T47D (cell line): ENCODE measurements around the gene SLC12A4.

ENCODE experiments used
- DNase-seq, 2 experiments: peaks; one replicate each; pipeline versions ENCODE4 v3.0.0 to v3.0.0-alpha.2; 2011 to 2012; ENCODE audit warnings: low read depth in 1 of 2, low spot score in 1 of 2
- JUND ChIP-seq: IDR thresholded peaks from 2 replicates; pipeline ENCODE4 v1.6.1; 2012; ENCODE audit warnings: low read depth
- in situ Hi-C: cut with HindIII; loops from 2 replicates; pipeline ENCODE4 v1.10.0; 2016; ENCODE audit warnings: low sequenced_read_pairs, low pct_unique_long_range_greater_than_20kb

SLC12A4 gene

DNA sequence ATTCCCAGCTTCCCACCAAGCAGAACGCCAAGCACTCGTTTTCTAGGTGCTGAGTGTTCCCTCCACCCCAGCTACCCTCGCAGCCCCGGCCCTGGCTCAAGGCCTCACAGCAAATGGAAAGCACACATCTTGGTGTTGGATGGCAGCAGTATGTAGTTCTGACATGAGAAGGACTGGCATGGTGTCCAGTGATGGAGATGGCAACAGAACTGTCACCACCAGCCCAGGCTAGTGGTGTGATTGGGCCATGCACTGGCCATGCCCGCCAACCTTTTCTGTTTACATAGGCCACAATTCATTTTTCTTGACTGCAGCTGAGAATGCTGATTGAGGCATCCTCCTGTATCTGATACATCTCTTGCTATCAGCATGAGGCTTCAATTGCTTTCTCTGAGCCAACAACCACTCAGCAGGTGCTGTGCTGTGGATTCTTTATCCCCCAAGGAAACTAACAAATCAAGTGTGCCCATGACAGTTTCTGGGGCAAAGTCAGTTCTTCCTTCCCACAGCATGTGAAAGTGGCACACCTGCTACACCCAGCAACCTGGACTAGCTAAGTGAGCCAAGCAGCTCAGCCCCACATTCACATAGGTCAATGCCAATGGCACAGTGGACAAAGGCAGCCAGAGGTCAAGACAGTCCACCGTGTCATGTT lies 3.8 kb downstream of the SLC12A4 start:
- no peak for DNase-seq
- no peak for TF ChIP-seq JUND
- in situ Hi-C loops, result no loop called here

GRCh38 chr16:67963662-67964321 lies 4.6 kb downstream of the SLC12A4 start:
- TF ChIP-seq JUND, result no peak
- in situ Hi-C loops, result no loop called here
- DNase-seq, result no peak

DNA sequence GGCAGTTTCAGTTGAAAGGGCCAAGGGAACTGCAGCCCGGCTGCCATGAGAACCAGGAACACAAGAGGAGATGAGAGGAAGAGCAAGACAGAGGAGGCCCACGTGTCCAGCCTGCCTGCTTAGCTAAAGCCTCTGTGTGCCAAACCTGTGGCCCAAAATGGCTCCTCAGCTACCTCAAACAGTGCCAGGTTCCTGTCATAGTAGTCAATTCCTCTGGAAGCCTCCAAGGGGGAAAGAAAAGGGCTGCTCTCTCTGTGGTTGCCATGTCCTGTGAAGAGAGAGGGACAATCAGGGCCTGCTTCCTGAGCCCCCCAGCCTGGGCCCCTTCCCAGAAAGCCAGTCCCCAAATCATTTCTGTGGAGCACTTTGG lies 5.2 kb downstream of the SLC12A4 start:
- DNase-seq, result no peak
- in situ Hi-C loops, result no loop called here
- TF ChIP-seq JUND, result no peak

DNA sequence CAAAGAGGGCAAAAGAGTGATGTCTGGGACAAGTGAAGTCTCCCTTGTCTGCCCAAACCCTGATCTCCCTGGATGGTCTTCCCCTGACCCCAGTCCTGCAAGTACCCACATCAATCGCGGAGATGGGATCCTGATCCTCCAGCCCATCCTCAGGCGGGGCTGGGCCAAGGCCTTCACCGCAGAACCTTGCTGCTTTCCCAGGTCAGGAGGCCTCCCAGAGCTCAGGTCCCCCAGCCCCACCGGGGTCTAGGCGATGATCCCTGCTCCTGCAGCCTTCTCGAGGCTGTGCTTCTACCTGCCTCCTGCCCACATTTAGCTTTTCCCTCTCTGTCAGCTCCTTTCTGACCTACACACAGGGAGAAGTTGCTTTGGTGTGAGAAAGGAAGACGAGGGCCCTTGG lies 6.3 kb downstream of the SLC12A4 start:
- TF ChIP-seq JUND, result no peak
- in situ Hi-C loops, result no loop called here
- no peak for DNase-seq

DNA sequence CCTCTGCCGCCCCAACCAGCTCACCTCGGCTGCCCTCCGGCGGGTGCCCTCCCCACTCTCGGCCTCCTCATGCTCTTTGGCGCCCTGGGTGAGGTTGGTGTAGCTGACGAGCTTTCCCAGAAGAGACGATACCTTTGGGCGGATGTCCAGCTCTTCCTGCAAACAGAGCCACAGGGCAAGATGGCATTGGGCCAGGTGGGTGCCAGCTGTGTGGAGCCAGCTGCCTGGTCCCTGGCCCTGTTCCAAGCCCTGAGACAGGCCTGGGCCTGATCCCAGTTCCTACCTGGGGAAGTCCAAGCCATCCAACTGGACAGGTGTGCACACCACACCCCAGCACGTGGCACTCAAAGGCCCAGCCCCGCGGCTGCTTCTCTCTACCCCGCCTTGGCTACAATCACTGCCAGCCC lies 6.9 kb downstream of the SLC12A4 start:
- in situ Hi-C loops, result no loop called here
- TF ChIP-seq JUND, result no peak
- DNase-seq, result peak in 1 of 2 experiments; percentile 82

- in situ Hi-C loops, result no loop called here
- DNase-seq, result no peak
- no peak for TF ChIP-seq JUND
Measured at GRCh38 chr16:67959536-67960329, 8.7 kb downstream of the SLC12A4 start.

DNA sequence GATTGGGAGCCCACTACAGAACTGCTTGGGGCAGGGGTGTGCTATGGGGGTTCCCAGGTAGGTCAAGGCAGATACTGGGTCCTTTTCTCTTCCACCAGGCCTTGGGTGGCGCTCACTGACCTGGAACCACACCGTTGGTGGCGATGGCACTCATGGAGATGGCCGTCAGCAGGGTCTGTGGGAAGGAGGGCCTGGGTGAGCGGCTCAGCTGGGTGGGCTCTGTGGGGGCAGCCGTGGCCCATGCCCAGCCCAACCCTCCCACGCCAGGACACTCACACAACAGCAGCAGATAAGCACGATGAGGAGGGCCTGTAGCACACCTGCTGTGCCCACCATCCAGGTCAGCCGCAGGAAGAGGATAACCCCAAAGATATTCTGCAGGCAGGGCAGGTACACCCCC lies 10.8 kb downstream of the SLC12A4 start:
- TF ChIP-seq JUND, result no peak
- no peak for DNase-seq
- in situ Hi-C loops, result no loop called here

- TF ChIP-seq JUND, result no peak
- in situ Hi-C loops, result no loop called here
Measured at GRCh38 chr16:67954421-67955196, 13.8 kb downstream of the SLC12A4 start.

DNA sequence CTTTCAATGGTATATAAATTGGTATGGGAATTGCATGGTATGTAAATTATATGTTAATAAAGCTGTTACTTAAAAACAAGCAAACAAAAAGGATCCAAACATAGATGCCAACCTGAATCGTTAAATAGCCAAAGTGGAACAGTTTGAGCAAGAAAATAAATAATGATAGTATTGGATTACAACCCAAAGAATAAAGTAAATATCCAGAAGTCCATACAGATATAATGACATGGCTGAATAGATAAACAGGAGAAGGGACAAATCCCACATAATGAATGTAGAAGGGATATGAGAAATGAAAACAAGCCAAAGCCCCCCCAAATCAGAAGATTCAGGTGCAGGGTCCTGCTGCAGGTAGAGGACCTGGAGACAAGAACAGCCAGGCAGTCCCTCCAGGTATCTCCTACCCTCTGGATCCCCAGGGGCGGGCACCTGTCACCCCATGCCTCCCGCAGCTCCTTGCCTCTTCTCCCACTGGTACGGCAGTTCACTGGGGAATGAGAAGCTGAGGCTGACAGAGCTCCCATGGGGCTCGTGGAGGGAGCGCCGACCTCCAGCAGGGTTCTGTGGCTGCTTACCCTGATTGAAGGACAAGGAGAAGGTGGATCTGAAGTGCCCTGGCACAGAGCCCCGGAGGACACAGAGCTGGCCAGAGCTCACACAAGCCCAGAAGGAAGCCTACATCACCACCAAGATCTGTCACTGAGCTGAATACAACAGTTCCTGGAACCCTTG lies 14.6 kb downstream of the SLC12A4 start:
- in situ Hi-C loops, result no loop called here
- no peak for DNase-seq
- TF ChIP-seq JUND, result no peak

More at GRCh38 chr16:67954421-67955196, 13.8 kb downstream of the SLC12A4 start:
- no peak for DNase-seq

GRCh38 chr16:67951485-67951884 lies 17.0 kb downstream of the SLC12A4 start:
- in situ Hi-C loops, result no loop called here
- TF ChIP-seq JUND, result no peak
- DNase-seq, result no peak

GRCh38 chr16:67950335-67950843 lies 18.0 kb downstream of the SLC12A4 start:
- in situ Hi-C loops, result no loop called here
- DNase-seq, result no peak
- no peak for TF ChIP-seq JUND

GRCh38 chr16:67949645-67950044 lies 18.8 kb downstream of the SLC12A4 start:
- no peak for TF ChIP-seq JUND
- DNase-seq, result no peak
- in situ Hi-C loops, result no loop called here
